Duodenal mucosa (tissue), 2 donors: ENCODE measurements around the gene AFAP1L1.

Source experiments
- H3K27ac ChIP-seq: one replicate; pipeline ENCODE4 v1.7.0; 2013; ENCODE audit warnings: low read depth, low read length
- H3K27me3 ChIP-seq, 2 donors: one replicate each; pipeline ENCODE4 v1.7.0; 2013; ENCODE audit warnings: low read length in 2 of 2, control low read depth in 1 of 2; ENCODE audit not compliant: insufficient read depth in 2 of 2, control insufficient read depth in 1 of 2
- H3K36me3 ChIP-seq, 2 donors: one replicate each; pipeline ENCODE4 v1.7.0; 2013; ENCODE audit warnings: low read length in 2 of 2, control low read depth in 1 of 2; ENCODE audit not compliant: insufficient read depth in 2 of 2, control insufficient read depth in 1 of 2
- H3K4me1 ChIP-seq, 2 donors: one replicate each; pipeline ENCODE4 v1.7.0; 2013; ENCODE audit warnings: low read length in 2 of 2, control low read depth in 1 of 2; ENCODE audit not compliant: insufficient read depth in 2 of 2, control insufficient read depth in 1 of 2
- H3K4me3 ChIP-seq, 2 donors: one replicate each; pipeline ENCODE4 v1.7.0; 2013; ENCODE audit warnings: low read length in 2 of 2, low read depth in 1 of 2
- H3K9ac ChIP-seq, 2 donors: one replicate each; pipeline ENCODE4 v1.7.0; 2013; ENCODE audit warnings: low read length in 2 of 2, low read depth in 1 of 2
- H3K9me3 ChIP-seq, 2 donors: one replicate each; pipeline ENCODE4 v1.7.0; 2013; ENCODE audit warnings: low read length in 2 of 2, control low read depth in 1 of 2; ENCODE audit not compliant: control insufficient read depth in 1 of 2

Gene AFAP1L1

DNA sequence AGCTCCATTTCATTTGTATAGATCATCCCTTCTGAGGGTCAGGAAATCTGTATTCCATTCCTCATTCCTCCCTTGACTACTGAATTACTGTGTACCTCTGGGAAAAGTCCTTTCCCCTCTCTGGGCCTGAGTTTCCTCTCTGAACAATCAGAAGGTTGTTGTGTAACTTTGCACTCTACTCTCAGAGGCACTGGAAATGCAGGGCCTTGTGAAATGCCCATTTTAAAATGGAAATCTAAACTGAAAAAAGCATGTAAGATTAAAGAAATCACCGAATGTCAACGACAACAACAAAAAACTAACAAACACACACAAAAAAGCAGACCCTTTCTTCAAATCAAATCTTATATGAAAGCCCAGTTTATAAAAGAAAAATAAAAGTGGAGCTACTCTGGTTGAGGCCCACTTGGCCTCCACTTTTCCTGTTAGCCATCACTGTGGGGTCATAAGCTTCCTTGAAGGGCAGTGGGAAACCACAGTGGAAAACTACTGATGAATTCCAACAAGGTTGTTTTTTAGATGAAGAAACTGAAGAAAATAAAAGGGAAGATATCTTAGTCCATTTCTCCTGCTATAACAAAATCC lies 52.1 kb downstream of the AFAP1L1 start:
- Histone ChIP-seq H3K27me3 (no peaks in the 10 kb centered on the region), H3K27ac (no peak overlapping the region), H3K9ac (no peak overlapping the region), H3K4me3 (no peak overlapping the region), H3K4me1 (peaks cover 25 to 26% of the 10 kb centered on the region in 2 donors), H3K36me3 (no peaks in the 10 kb centered on the region), H3K9me3 (no peaks in the 10 kb centered on the region)

DNA sequence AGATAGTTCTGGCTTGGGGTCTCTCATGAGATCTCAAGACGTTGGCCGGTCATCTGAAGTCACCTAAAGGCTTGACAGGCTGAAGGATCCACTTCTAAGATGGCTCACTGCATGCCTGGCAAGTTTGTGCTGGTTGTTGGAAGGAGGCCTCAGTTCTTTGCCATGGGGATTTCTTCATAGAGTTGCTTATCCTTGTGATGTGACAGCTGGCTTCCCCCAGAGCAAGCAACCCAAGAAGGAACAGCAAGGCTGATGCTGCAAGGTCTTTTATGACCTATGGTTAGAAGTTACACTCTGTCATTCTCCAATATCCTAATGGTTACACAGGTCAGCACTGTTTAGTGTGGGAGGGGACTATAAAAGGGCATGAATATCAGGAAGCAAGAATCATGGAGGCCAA lies 53.0 kb downstream of the AFAP1L1 start:
- H3K27ac ChIP-seq = no peak overlapping the region
- no peaks in the 10 kb centered on the region for H3K36me3 ChIP-seq
- H3K9ac ChIP-seq = no peak overlapping the region
- H3K4me1 ChIP-seq = peaks cover 25 to 26% of the 10 kb centered on the region in 2 donors
- H3K9me3 ChIP-seq = no peaks in the 10 kb centered on the region
- no peak overlapping the region for H3K4me3 ChIP-seq
- H3K27me3 ChIP-seq = no peaks in the 10 kb centered on the region

DNA sequence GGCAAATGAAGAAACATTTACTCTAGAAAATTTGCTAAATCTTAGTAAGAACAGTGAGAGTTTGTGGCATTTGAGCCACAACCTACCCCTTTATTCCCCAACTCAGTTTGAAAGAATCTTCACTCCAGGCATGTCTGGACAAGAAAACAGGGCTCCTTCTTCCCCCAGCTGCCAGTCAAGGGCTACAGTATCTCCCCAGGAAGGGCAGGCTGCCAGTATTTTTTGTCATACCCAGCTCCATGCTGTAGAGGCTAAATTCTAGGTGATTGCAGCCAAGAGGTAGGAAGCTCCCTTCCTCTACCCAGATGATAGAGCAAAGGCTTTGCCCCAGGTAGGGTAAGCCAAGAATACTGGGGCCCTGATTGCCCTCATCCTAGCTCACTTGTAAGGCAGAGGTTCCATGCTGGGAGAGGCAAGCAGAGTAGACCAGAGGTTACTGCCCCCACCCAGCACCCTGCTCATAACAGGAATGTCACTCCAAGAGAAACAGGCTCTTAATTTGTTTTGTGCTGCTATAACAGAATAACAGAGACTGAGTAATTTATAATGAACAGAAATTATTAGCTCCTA lies 53.6 kb downstream of the AFAP1L1 start:
- Histone ChIP-seq H3K9ac (no peak overlapping the region), H3K4me1 (peaks cover 24 to 26% of the 10 kb centered on the region in 2 donors), H3K36me3 (no peaks in the 10 kb centered on the region), H3K9me3 (no peaks in the 10 kb centered on the region), H3K27ac (no peak overlapping the region), H3K27me3 (no peaks in the 10 kb centered on the region), H3K4me3 (no peak overlapping the region)

DNA sequence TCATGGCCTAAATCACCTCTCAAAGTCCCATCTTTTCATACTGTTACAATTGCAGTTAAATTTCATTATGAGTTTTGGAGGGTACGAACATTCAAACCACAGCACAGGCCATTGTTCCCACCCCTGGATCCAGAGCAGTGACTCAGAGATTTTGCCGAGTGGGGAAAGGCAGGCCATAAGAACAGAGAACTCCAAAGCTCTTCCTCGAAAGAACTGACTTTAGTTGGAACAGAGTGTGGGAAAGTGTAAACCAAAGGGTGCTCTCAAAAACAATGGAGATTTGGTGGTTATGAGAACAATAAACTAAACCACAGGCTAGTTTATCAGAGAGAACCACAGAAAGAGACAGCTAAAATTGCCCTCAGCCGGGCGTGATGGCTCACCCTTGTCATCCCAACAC lies 54.2 kb downstream of the AFAP1L1 start:
- Histone ChIP-seq H3K27me3 (no peaks in the 10 kb centered on the region), H3K4me1 (peaks cover 17 to 20% of the 10 kb centered on the region in 2 donors), H3K4me3 (no peak overlapping the region), H3K36me3 (no peaks in the 10 kb centered on the region), H3K27ac (no peak overlapping the region), H3K9me3 (no peaks in the 10 kb centered on the region), H3K9ac (no peak overlapping the region)

DNA sequence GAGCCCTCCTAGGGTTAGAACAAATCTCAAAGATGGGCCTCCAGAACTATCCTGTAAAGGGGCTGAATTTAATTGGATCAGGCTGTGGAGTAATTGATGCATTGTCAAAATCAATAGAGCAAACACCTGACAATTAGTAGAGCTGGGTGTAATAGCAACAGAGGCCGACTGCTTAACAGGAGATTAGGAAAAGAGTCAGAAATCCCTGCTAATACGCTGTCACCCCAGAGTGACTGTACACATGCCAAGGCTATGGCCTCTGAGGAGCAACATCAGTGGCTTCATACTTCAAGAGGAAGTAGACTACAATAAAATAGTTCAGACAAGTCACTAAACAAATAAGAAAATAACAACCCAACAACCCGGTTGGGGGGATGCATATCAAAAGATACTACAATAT lies 55.0 kb downstream of the AFAP1L1 start:
- Histone ChIP-seq H3K9me3 (no peaks in the 10 kb centered on the region), H3K27me3 (no peaks in the 10 kb centered on the region), H3K36me3 (no peaks in the 10 kb centered on the region), H3K27ac (no peak overlapping the region), H3K4me3 (no peak overlapping the region), H3K9ac (no peak overlapping the region), H3K4me1 (peaks cover 12 to 13% of the 10 kb centered on the region in 2 donors)

DNA sequence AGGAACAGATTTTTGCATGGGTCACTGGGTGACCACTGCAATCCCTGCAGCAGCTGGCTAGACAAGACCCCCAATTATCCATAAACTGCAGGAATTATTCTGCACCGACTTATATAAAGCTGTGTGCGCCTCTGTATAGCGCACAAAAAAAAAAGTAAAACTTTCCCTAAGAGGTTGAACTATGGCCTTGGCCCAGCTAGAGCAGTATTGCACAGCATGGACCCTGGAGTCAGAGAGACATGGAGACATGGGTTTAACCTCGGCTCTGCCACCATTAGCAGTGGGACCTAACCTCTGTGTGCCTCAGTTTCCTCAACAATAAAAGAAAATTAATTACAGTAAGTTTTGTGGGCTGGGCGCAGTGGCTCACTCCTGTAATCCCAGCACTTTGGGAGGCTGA lies 56.5 kb downstream of the AFAP1L1 start:
- H3K9ac ChIP-seq = no peak overlapping the region
- peaks cover 0 to under 1% of the 10 kb centered on the region in 2 donors for H3K4me1 ChIP-seq
- H3K9me3 ChIP-seq = no peaks in the 10 kb centered on the region
- no peaks in the 10 kb centered on the region for H3K27me3 ChIP-seq
- H3K36me3 ChIP-seq = no peaks in the 10 kb centered on the region
- H3K4me3 ChIP-seq = no peak overlapping the region
- no peak overlapping the region for H3K27ac ChIP-seq

DNA sequence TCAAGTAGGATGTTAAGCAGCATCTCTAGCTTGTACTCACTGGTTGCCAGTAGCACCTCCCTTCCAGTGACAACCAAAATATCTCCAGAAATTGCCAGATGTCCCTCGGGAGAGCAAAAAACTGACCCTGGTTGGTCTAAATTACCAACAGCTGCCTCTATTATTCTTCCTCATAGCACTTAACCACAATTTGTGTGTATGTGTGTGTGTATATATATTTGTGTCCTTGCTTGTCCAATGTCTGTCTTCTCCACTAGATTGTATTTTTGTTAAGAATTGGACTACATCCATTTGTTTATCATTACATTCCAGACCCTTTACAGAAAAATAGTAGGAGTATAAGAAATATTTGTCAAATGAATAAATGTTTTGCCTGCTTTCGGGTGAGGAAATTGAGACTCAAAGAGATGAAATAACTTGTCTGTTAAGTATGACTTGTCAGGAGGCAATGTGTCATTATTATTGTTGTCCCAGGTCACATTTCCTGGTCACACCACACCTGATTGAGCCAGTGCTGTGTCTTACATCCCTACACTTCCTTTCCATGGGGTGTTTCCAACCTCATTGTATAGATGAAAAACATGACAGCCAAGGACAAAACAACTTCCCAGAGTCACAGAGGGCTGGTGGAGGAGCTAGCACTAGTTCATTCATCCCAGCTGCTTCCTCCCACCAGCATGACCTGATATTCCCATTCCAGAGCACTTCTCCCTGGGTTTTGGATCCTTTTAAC lies 62.2 kb downstream of the AFAP1L1 start:
- no peaks in the 10 kb centered on the region for H3K36me3 ChIP-seq
- no peaks in the 10 kb centered on the region for H3K4me1 ChIP-seq

DNA sequence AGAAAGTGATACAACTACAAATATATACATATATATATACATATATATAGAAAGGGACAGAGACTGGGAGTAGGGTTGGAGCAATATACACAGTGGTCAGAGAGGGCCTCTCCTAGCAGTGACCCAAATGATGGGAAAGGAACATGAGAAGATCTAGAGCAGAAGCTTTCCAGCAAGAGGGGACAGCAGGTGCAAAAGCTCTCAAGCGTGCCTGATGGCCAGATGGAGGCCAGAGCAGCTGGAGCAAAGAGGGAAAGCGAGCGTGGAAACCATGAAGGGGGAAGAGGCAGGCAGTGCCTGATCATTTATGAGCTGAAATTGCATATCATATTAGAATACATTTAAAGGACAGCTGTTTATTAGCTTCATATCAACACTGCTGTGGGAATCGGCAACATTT lies 66.1 kb downstream of the AFAP1L1 start:
- no peak overlapping the region for H3K9ac ChIP-seq
- no peaks in the 10 kb centered on the region for H3K27me3 ChIP-seq
- no peaks in the 10 kb centered on the region for H3K9me3 ChIP-seq
- H3K27ac ChIP-seq = no peak overlapping the region
- peaks cover 6 to 16% of the 10 kb centered on the region in 2 donors for H3K4me1 ChIP-seq
- H3K4me3 ChIP-seq = no peak overlapping the region
- H3K36me3 ChIP-seq = no peaks in the 10 kb centered on the region

More for the DNA sequence above, 62.2 kb downstream of the AFAP1L1 start:
- Histone ChIP-seq H3K9ac (no peak overlapping the region), H3K27me3 (no peaks in the 10 kb centered on the region), H3K27ac (no peak overlapping the region), H3K9me3 (no peaks in the 10 kb centered on the region), H3K4me3 (no peak overlapping the region)

DNA sequence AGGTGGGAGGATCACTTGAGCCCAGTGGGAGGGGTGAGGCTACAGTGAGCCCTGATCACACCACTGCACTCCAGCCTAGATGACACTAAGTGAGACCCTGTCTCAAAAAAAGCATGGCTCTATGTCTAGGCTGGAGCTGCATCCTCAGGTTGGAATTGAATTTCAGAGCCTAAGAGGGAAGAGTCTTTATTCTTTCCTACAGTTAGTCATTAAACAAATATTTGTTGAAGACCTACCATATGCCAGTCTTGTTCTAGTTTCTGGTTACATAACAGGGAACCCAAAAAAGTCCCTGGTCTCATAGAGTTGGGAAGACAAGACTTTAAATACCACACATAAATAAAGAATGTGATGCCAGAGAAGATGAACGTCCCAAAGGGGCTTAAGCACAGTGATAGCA lies 66.7 kb downstream of the AFAP1L1 start:
- Histone ChIP-seq H3K4me1 (peaks cover 6 to 16% of the 10 kb centered on the region in 2 donors), H3K4me3 (no peak overlapping the region), H3K27me3 (no peaks in the 10 kb centered on the region), H3K27ac (no peak overlapping the region), H3K9ac (no peak overlapping the region), H3K9me3 (no peaks in the 10 kb centered on the region), H3K36me3 (no peaks in the 10 kb centered on the region)

DNA sequence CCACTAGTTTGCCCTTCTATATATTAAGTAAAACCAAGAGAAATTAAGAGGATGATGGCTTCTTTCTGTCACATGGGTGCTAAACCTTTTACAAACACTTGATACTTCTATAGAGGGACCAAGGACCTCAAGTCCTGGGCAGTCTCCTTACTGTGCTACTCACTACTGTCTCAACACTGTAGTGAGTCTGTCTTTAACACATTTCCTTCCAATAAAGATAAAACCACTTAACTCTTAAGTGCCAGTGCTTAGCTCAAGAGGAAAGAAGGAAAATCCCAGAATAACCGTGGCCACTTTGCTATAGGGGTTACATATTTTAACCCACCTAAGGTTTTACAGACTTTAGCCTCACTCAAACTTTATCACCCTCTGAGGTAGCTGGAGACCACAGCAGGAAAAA lies 69.3 kb downstream of the AFAP1L1 start:
- Histone ChIP-seq H3K9me3 (no peaks in the 10 kb centered on the region), H3K27ac (no peak overlapping the region), H3K9ac (no peak overlapping the region), H3K36me3 (no peaks in the 10 kb centered on the region), H3K4me3 (no peak overlapping the region), H3K4me1 (peaks cover 14 to 16% of the 10 kb centered on the region in 2 donors), H3K27me3 (no peaks in the 10 kb centered on the region)
